Karpas-422 (cell line): Measurements from ENCODE around the gene TMEM266. TPM values are rescaled to one million over a fixed set of nuclear protein-coding genes. Genes with fewer than 3 reads are reported as not detected.

Experiments used
- DNase-seq: peaks from one replicate; pipeline ENCODE4 v3.0.0-alpha.2; 2015
- H2AFZ ChIP-seq: fragments of 200-600 bp; sonication (generic); 2 replicates; pipeline ENCODE4 v1.6.1; 2014; ENCODE audit warnings: antibody characterized with exemption, low read length, mixed read lengths
- H3K27ac ChIP-seq: fragments of 200-600 bp; sonication (generic); 2 replicates; pipeline ENCODE4 v1.5.1; 2014; ENCODE audit warnings: mild to moderate bottlenecking, low read length, moderate library complexity
- H3K27me3 ChIP-seq: fragments of 200-600 bp; sonication (generic); 2 replicates; pipeline ENCODE4 v1.6.1; 2014; ENCODE audit warnings: low read length, mixed read lengths
- H3K36me3 ChIP-seq: fragments of 200-600 bp; sonication (generic); 2 replicates; pipeline ENCODE4 v1.6.1; 2014; ENCODE audit warnings: low read length, mixed read lengths; ENCODE audit not compliant: insufficient read depth
- H3K4me1 ChIP-seq: fragments of 200-600 bp; sonication (generic); 2 replicates; pipeline ENCODE4 v1.6.1; 2014; ENCODE audit warnings: mild to moderate bottlenecking, low read length, mixed read lengths
- H3K4me2 ChIP-seq: fragments of 200-600 bp; sonication (generic); 2 replicates; pipeline ENCODE4 v1.6.1; 2014; ENCODE audit warnings: low read length, low read depth, mild to moderate bottlenecking; ENCODE audit not compliant: poor library complexity, severe bottlenecking
- H3K4me3 ChIP-seq: fragments of 200-600 bp; sonication (generic); 2 replicates; pipeline ENCODE4 v1.5.1; 2014; ENCODE audit warnings: mild to moderate bottlenecking, antibody characterized with exemption, low read length, mixed read lengths
- H3K79me2 ChIP-seq: fragments of 200-600 bp; sonication (generic); 2 replicates; pipeline ENCODE4 v1.6.1; 2014; ENCODE audit warnings: mild to moderate bottlenecking, low read length, mixed read lengths
- H3K9ac ChIP-seq: fragments of 200-600 bp; sonication (generic); 2 replicates; pipeline ENCODE4 v1.6.0; 2014; ENCODE audit warnings: low read length
- H3K9me2 ChIP-seq: fragments of 200-600 bp; sonication (generic), shearing (Covaris generic); replicated peaks from 2 replicates; pipeline ENCODE4 v1.6.0; 2014; ENCODE audit warnings: mild to moderate bottlenecking, low read length, moderate library complexity; ENCODE audit not compliant: insufficient read depth
- H3K9me3 ChIP-seq: fragments of 300-700, 200-600 bp; sonication (generic); 2 replicates; pipeline ENCODE4 v1.6.1; 2014; ENCODE audit warnings: low read length, mixed read lengths
- H4K20me1 ChIP-seq: fragments of 200-600 bp; sonication (generic); 2 replicates; pipeline ENCODE4 v1.6.1; 2014; ENCODE audit warnings: mild to moderate bottlenecking, antibody characterized with exemption, low read length, low read depth; ENCODE audit not compliant: insufficient read depth
- total RNA-seq: library from RNA; depleted of rRNA; stranded (reverse); fragments of >200 nt; shearing (Covaris generic); gene quantifications from 2 replicates; pipeline ENCODE4 v1.2.3, GENCODE V29; 2014; ENCODE audit warnings: low replicate concordance

Gene TMEM266
- total RNA-seq, 1 experiment from 2014 or later = not detected

GRCh38 chr15:76105911-76106310 is 46.1 kb downstream of the TMEM266 start:
- H3K4me1 ChIP-seq = no peaks in the 10 kb centered on the region
- no peaks in the 10 kb centered on the region for H3K27me3 ChIP-seq
- no peaks in the 10 kb centered on the region for H4K20me1 ChIP-seq
- H3K9me3 ChIP-seq = no peaks in the 10 kb centered on the region
- H3K79me2 ChIP-seq = no peaks in the 10 kb centered on the region
- H3K27ac ChIP-seq = no peak overlapping the region
- H2AFZ ChIP-seq = no peak overlapping the region
- no peak for DNase-seq
- H3K9me2 ChIP-seq = no peaks in the 10 kb centered on the region
- H3K4me3 ChIP-seq = no peak overlapping the region
- H3K4me2 ChIP-seq = no peak overlapping the region
- H3K36me3 ChIP-seq = no peaks in the 10 kb centered on the region
- no peak overlapping the region for H3K9ac ChIP-seq

GRCh38 chr15:76107169-76107568 is 47.4 kb downstream of the TMEM266 start:
- DNase-seq = no peak
- no peak overlapping the region for H3K9ac ChIP-seq
- no peak overlapping the region for H3K4me3 ChIP-seq
- no peak overlapping the region for H2AFZ ChIP-seq
- H3K4me1 ChIP-seq = no peaks in the 10 kb centered on the region
- no peak overlapping the region for H3K4me2 ChIP-seq
- H3K9me3 ChIP-seq = no peaks in the 10 kb centered on the region
- H3K27me3 ChIP-seq = no peaks in the 10 kb centered on the region
- no peaks in the 10 kb centered on the region for H3K9me2 ChIP-seq
- H3K79me2 ChIP-seq = no peaks in the 10 kb centered on the region
- no peaks in the 10 kb centered on the region for H4K20me1 ChIP-seq
- no peaks in the 10 kb centered on the region for H3K36me3 ChIP-seq
- no peak overlapping the region for H3K27ac ChIP-seq

- no peak for DNase-seq
- no peaks in the 10 kb centered on the region for H3K4me1 ChIP-seq
- no peaks in the 10 kb centered on the region for H3K36me3 ChIP-seq
These were observed 48.4 kb downstream of the TMEM266 start for GRCh38 chr15:76108021-76108723.

GRCh38 chr15:76109046-76109445 is 49.3 kb downstream of the TMEM266 start:
- Histone ChIP-seq H3K4me3 (no peak overlapping the region), H3K79me2 (no peaks in the 10 kb centered on the region), H3K9me2 (no peaks in the 10 kb centered on the region), H3K36me3 (no peaks in the 10 kb centered on the region), H3K9ac (no peak overlapping the region), H3K27ac (no peak overlapping the region), H4K20me1 (no peaks in the 10 kb centered on the region), H3K4me2 (no peak overlapping the region), H2AFZ (no peak overlapping the region), H3K9me3 (no peaks in the 10 kb centered on the region), H3K27me3 (no peaks in the 10 kb centered on the region), H3K4me1 (no peaks in the 10 kb centered on the region)
- DNase-seq = no peak

More at GRCh38 chr15:76108021-76108723, 48.4 kb downstream of the TMEM266 start:
- Histone ChIP-seq H3K9me3 (no peaks in the 10 kb centered on the region), H3K4me2 (no peak overlapping the region), H3K79me2 (no peaks in the 10 kb centered on the region), H2AFZ (no peak overlapping the region), H3K9ac (no peak overlapping the region), H4K20me1 (no peaks in the 10 kb centered on the region), H3K4me3 (no peak overlapping the region), H3K27me3 (no peaks in the 10 kb centered on the region), H3K27ac (no peak overlapping the region), H3K9me2 (no peaks in the 10 kb centered on the region)

GRCh38 chr15:76114561-76114960 is 54.8 kb downstream of the TMEM266 start:
- H3K36me3 ChIP-seq = no peaks in the 10 kb centered on the region
- no peak overlapping the region for H3K27ac ChIP-seq
- no peak overlapping the region for H3K4me3 ChIP-seq
- H3K4me1 ChIP-seq = no peaks in the 10 kb centered on the region
- no peaks in the 10 kb centered on the region for H3K9me2 ChIP-seq
- H3K79me2 ChIP-seq = no peaks in the 10 kb centered on the region
- no peaks in the 10 kb centered on the region for H4K20me1 ChIP-seq
- no peaks in the 10 kb centered on the region for H3K9me3 ChIP-seq
- no peaks in the 10 kb centered on the region for H3K27me3 ChIP-seq
- no peak for DNase-seq
- H2AFZ ChIP-seq = no peak overlapping the region
- H3K4me2 ChIP-seq = no peak overlapping the region
- no peak overlapping the region for H3K9ac ChIP-seq

DNA sequence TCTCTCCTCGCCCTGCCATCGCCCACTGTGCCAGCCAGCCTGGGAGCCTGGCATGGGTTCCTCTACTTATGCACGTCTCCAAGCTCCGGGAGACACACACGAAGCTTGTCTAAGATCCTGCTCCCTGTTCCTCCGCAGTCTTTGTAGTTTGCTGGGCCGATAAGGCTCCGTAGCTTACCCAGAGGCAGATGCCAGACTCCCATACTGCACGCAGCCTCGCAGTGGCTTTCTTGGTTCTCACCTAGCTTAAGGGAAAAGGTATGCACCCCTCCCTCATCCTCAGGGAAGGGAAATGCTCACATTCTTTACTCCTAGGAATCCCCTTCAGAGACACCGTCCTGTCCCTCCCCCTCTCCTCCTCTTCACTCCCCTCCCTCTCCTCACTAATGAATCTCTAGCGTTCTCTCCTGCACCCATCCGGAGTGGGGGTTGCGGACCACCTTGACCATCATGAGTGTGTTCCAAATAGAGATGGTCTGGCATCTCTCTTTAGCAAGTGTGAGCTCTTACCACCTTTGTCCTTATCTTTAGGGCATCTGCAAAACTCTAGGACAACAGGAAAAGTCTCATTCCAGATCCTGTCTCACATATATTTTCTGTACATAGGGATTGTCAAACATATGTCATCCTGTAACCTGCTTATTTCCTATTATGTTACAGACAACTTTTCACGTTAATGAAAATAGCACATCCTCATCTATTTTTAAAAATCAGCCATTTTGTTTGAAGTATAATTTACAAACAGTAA is 56.5 kb downstream of the TMEM266 start:
- H3K4me1 ChIP-seq = no peaks in the 10 kb centered on the region
- no peaks in the 10 kb centered on the region for H3K9me2 ChIP-seq
- no peak overlapping the region for H3K27ac ChIP-seq
- H3K4me2 ChIP-seq = no peak overlapping the region
- H3K36me3 ChIP-seq = no peaks in the 10 kb centered on the region
- H3K79me2 ChIP-seq = no peaks in the 10 kb centered on the region
- no peaks in the 10 kb centered on the region for H4K20me1 ChIP-seq
- no peak overlapping the region for H3K9ac ChIP-seq
- no peak for DNase-seq
- H3K9me3 ChIP-seq = no peaks in the 10 kb centered on the region
- H3K4me3 ChIP-seq = no peak overlapping the region
- H3K27me3 ChIP-seq = no peaks in the 10 kb centered on the region
- no peak overlapping the region for H2AFZ ChIP-seq

DNA sequence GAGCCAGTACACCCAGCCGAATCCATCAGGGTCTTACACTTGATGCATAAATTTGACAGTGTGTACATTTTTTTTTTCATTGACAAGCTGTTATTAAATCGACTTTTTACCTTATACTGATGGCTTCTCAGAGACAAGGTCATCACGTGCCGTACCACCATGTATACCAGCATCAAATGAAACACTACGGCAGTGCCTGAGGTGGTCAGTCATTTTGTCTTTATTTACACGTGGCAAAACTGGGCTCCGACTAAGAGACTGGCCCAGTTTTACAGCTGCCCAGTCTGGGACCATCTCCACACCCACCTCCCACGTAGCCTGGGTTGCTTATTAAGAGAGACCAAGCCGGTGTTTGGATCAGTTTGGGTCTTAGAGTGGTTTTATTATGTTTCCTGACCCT is 57.4 kb downstream of the TMEM266 start:
- Histone ChIP-seq H3K4me1 (no peaks in the 10 kb centered on the region), H3K36me3 (no peaks in the 10 kb centered on the region), H3K4me2 (no peak overlapping the region), H3K4me3 (no peak overlapping the region), H2AFZ (no peak overlapping the region), H3K9ac (no peak overlapping the region), H3K79me2 (no peaks in the 10 kb centered on the region), H3K9me2 (no peaks in the 10 kb centered on the region), H3K27ac (no peak overlapping the region), H3K27me3 (no peaks in the 10 kb centered on the region), H4K20me1 (no peaks in the 10 kb centered on the region), H3K9me3 (no peaks in the 10 kb centered on the region)
- no peak for DNase-seq

DNA sequence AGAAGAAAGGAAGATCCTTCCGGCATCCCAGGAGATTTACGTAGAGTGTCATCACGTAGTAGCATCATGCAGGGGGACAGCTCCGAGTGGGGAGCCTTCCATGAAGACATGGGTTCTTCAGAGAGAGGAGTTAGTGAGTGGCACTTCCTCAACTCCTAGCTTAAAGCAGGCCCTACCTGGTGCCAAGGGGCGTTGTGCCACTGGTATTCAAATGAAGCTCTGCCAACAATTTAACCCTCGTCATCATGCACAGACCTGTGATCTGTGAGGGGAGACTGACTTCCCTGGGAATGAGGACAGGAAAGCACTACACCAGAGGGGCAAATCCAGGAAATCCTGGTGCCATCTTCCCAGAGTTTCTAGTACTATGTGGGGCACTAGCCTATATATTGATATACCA is 59.0 kb downstream of the TMEM266 start:
- no peak overlapping the region for H2AFZ ChIP-seq
- no peaks in the 10 kb centered on the region for H4K20me1 ChIP-seq
- H3K9ac ChIP-seq = no peak overlapping the region
- no peaks in the 10 kb centered on the region for H3K79me2 ChIP-seq
- H3K27me3 ChIP-seq = no peaks in the 10 kb centered on the region
- no peaks in the 10 kb centered on the region for H3K9me2 ChIP-seq
- no peaks in the 10 kb centered on the region for H3K36me3 ChIP-seq
- H3K4me2 ChIP-seq = no peak overlapping the region
- H3K9me3 ChIP-seq = no peaks in the 10 kb centered on the region
- H3K27ac ChIP-seq = no peak overlapping the region
- H3K4me1 ChIP-seq = no peaks in the 10 kb centered on the region
- H3K4me3 ChIP-seq = no peak overlapping the region
- DNase-seq = no peak
